Ectodermal cell (in vitro differentiated cells): Measurements from ENCODE around the gene WASF2.
A peak's percentile ranks its signal among the peaks of the same experiment; 100 is the strongest.
"Not testable (repeated sequence)": the region's sequence is repeated elsewhere in the genome, so short reads cannot be mapped to it uniquely, and the experiment has no call there.

Experiments
- H3K27ac ChIP-seq: 2 replicates; pipeline ENCODE4 v1.7.0; 2013; ENCODE audit warnings: mild to moderate bottlenecking, low read depth, low read length; ENCODE audit not compliant: insufficient read depth, poor library complexity, severe bottlenecking
- H3K27me3 ChIP-seq: 2 replicates; pipeline ENCODE4 v1.7.0; 2013; ENCODE audit warnings: mild to moderate bottlenecking, low read length; ENCODE audit not compliant: insufficient read depth, control insufficient read depth, poor library complexity, severe bottlenecking
- H3K36me3 ChIP-seq: one replicate; pipeline ENCODE4 v1.7.0; 2013; ENCODE audit warnings: low read length; ENCODE audit not compliant: control insufficient read depth, insufficient read depth
- H3K4me1 ChIP-seq: one replicate; pipeline ENCODE4 v1.7.0; 2013; ENCODE audit warnings: low read length; ENCODE audit not compliant: control insufficient read depth, insufficient read depth
- H3K4me3 ChIP-seq: 2 replicates; pipeline ENCODE4 v1.7.0; 2013; ENCODE audit warnings: low read depth, low read length, control low read depth; ENCODE audit not compliant: insufficient read depth
- H3K9me3 ChIP-seq: 2 replicates; pipeline ENCODE4 v1.7.0; 2013; ENCODE audit warnings: mild to moderate bottlenecking, low read length, moderate library complexity; ENCODE audit not compliant: control insufficient read depth
- WGBS, 2 experiments: methylation state at CpG; one replicate each; pipeline ENCODE4 v1.1.7; 2013; ENCODE audit warnings: missing lambda C conversion rate in 2 of 2; 5-methylcytosine and 5-hydroxymethylcytosine counted together

The WASF2 gene

GRCh38 chr1:27409669-27410068, 80.3 kb downstream of the WASF2 start:
- WGBS, 2 experiments: 96 to 97% methylated on average over 11 of the region's 11 CpGs
- no peak overlapping the region for H3K4me3 ChIP-seq
- H3K4me1 ChIP-seq: peaks cover 22% of the 10 kb centered on the region
- H3K27ac ChIP-seq: no peak overlapping the region
- no peaks in the 10 kb centered on the region for H3K27me3 ChIP-seq
- H3K9me3 ChIP-seq: no peaks in the 10 kb centered on the region
- H3K36me3 ChIP-seq: no peaks in the 10 kb centered on the region

GRCh38 chr1:27408151-27408550, 81.8 kb downstream of the WASF2 start:
- no peaks in the 10 kb centered on the region for H3K9me3 ChIP-seq
- peaks cover 36% of the 10 kb centered on the region for H3K4me1 ChIP-seq
- no peak overlapping the region for H3K4me3 ChIP-seq
- no peaks in the 10 kb centered on the region for H3K36me3 ChIP-seq
- H3K27me3 ChIP-seq: no peaks in the 10 kb centered on the region
- H3K27ac ChIP-seq: no peak overlapping the region
- WGBS, 2 experiments: 93 to 97% methylated on average over 9 of the region's 9 CpGs

GRCh38 chr1:27406791-27407190, 83.2 kb downstream of the WASF2 start:
- peak overlapping the region; percentile 81 for H3K27ac ChIP-seq
- peaks cover 46% of the 10 kb centered on the region for H3K4me1 ChIP-seq
- 95 to 96% methylated on average over 2 of the region's 2 CpGs for WGBS, 2 experiments

GRCh38 chr1:27406362-27406680, 83.6 kb downstream of the WASF2 start:
- Histone ChIP-seq H3K27ac (peak overlapping the region; percentile 81), H3K36me3 (no peaks in the 10 kb centered on the region), H3K9me3 (no peaks in the 10 kb centered on the region), H3K27me3 (no peaks in the 10 kb centered on the region), H3K4me3 (no peak overlapping the region), H3K4me1 (peaks cover 46% of the 10 kb centered on the region)
- WGBS, 2 experiments: 28 to 29% methylated on average over 4 of the region's 4 CpGs

More at GRCh38 chr1:27406791-27407190, 83.2 kb downstream of the WASF2 start:
- H3K4me3 ChIP-seq, H3K27me3 ChIP-seq, H3K36me3 ChIP-seq, H3K9me3 ChIP-seq: not testable (repeated sequence)

GRCh38 chr1:27405598-27406361, 84.2 kb downstream of the WASF2 start:
- H3K36me3 ChIP-seq, H3K27me3 ChIP-seq, H3K4me3 ChIP-seq, H3K9me3 ChIP-seq: not testable (repeated sequence)
- 51 to 58% methylated on average over 16 of the region's 18 CpGs for WGBS, 2 experiments
- peak overlapping the region; percentile 81 for H3K27ac ChIP-seq
- peaks cover 46% of the 10 kb centered on the region for H3K4me1 ChIP-seq

GRCh38 chr1:27405074-27405473, 84.9 kb downstream of the WASF2 start:
- WGBS, 2 experiments: 52 to 57% methylated on average over 13 of the region's 13 CpGs
- no peak overlapping the region for H3K27ac ChIP-seq

GRCh38 chr1:27403931-27404330, 86.0 kb downstream of the WASF2 start:
- H3K9me3 ChIP-seq: no peaks in the 10 kb centered on the region
- H3K4me3 ChIP-seq: no peak overlapping the region
- no peaks in the 10 kb centered on the region for H3K36me3 ChIP-seq
- H3K27me3 ChIP-seq: no peaks in the 10 kb centered on the region
- peaks cover 57% of the 10 kb centered on the region for H3K4me1 ChIP-seq
- no peak overlapping the region for H3K27ac ChIP-seq

More at GRCh38 chr1:27405074-27405473, 84.9 kb downstream of the WASF2 start:
- no peaks in the 10 kb centered on the region for H3K9me3 ChIP-seq
- no peak overlapping the region for H3K4me3 ChIP-seq
- H3K36me3 ChIP-seq: no peaks in the 10 kb centered on the region
- no peaks in the 10 kb centered on the region for H3K27me3 ChIP-seq
- peaks cover 51% of the 10 kb centered on the region for H3K4me1 ChIP-seq

- Histone ChIP-seq H3K4me3 (no peak overlapping the region), H3K36me3 (no peaks in the 10 kb centered on the region), H3K27ac (no peak overlapping the region), H3K4me1 (peaks cover 64% of the 10 kb centered on the region), H3K9me3 (no peaks in the 10 kb centered on the region), H3K27me3 (no peaks in the 10 kb centered on the region)
- WGBS, 2 experiments: 80 to 81% methylated on average over 24 of the region's 24 CpGs
These were observed 86.8 kb downstream of the WASF2 start for GRCh38 chr1:27403065-27403726.

GRCh38 chr1:27402349-27402754, 87.6 kb downstream of the WASF2 start:
- no peaks in the 10 kb centered on the region for H3K9me3 ChIP-seq
- no peak overlapping the region for H3K27ac ChIP-seq
- H3K27me3 ChIP-seq: no peaks in the 10 kb centered on the region
- no peak overlapping the region for H3K4me3 ChIP-seq
- WGBS, 2 experiments: 81 to 83% methylated on average over 8 of the region's 8 CpGs
- H3K4me1 ChIP-seq: peaks cover 68% of the 10 kb centered on the region
- H3K36me3 ChIP-seq: no peaks in the 10 kb centered on the region

- H3K4me1 ChIP-seq: peaks cover 60% of the 10 kb centered on the region
- H3K27ac ChIP-seq: no peak overlapping the region
- H3K9me3 ChIP-seq: no peaks in the 10 kb centered on the region
- no peaks in the 10 kb centered on the region for H3K36me3 ChIP-seq
- 97% methylated on average over 5 of the region's 5 CpGs for WGBS, 2 experiments
- no peaks in the 10 kb centered on the region for H3K27me3 ChIP-seq
- H3K4me3 ChIP-seq: no peak overlapping the region
These were observed 89.0 kb downstream of the WASF2 start for GRCh38 chr1:27400963-27401341.
